Amygdala (tissue), 56 donors: ENCODE measurements around the gene LIN28A.

Experiments
- DNase-seq, 56 donors: peaks; one replicate each; lab custom pipeline; 2025; lab: John Stamatoyannopoulos, UW

LIN28A gene

GRCh38 chr1:26476958-26477357 is 66.3 kb downstream of the LIN28A start:
- DNase-seq = no peak

GRCh38 chr1:26477446-26478152 is 67.0 kb downstream of the LIN28A start:
- no peak for DNase-seq

- no peak for DNase-seq
Observed at GRCh38 chr1:26478159-26478558, 67.5 kb downstream of the LIN28A start.

GRCh38 chr1:26478988-26479387 is 68.4 kb downstream of the LIN28A start:
- DNase-seq = no peak
